A673 (cell line): Measurements from ENCODE around the gene ESR2. TPM values are rescaled to one million over a fixed set of nuclear protein-coding genes. Genes with fewer than 3 reads are reported as not detected.
"Not testable (repeated sequence)": the region's sequence is repeated elsewhere in the genome, so short reads cannot be mapped to it uniquely, and the experiment has no call there.

Experiments
- BruUV-seq: library from RNA; stranded (reverse); fragments of 400-500 nt; replicated peaks from 2 replicates; lab custom pipeline; 2021; lab: Mats Ljungman, UMichigan
- CTCF ChIA-PET: fragments of 300-600 bp; sonication (Branson Sonifier 250); formaldehyde crosslinking; loops from one replicate; lab custom pipeline; 2022; ENCODE audit warnings: antibody characterized with exemption; lab: Charles Lee
- POLR2A ChIA-PET: fragments of 300-600 bp; sonication (Branson Sonifier 250); formaldehyde crosslinking; loops from one replicate; lab custom pipeline; 2022; ENCODE audit warnings: antibody characterized with exemption; ENCODE audit not compliant: low non-redundant PET; lab: Charles Lee
- DNase-seq: peaks from one replicate; pipeline ENCODE4 v3.0.0-alpha.2; 2015; ENCODE audit warnings: low spot score
- H3K27ac ChIP-seq: fragments of 200-600 bp; sonication (generic); 2 replicates; pipeline ENCODE4 v1.5.1; 2016; ENCODE audit warnings: mixed run types, low read depth, mild to moderate bottlenecking, mixed read lengths, antibody characterized with exemption, low read length; ENCODE audit not compliant: poor library complexity, severe bottlenecking
- H3K27me3 ChIP-seq: fragments of 200-600 bp; sonication (generic); replicated peaks from 2 replicates; pipeline ENCODE4 v1.6.1; 2017; ENCODE audit warnings: mixed run types, low read depth, mild to moderate bottlenecking, mixed read lengths, antibody characterized with exemption, low read length; ENCODE audit not compliant: insufficient read depth, poor library complexity
- H3K36me3 ChIP-seq: fragments of 200-600 bp; sonication (generic); 2 replicates; pipeline ENCODE4 v1.6.1; 2016; ENCODE audit warnings: mixed run types, mild to moderate bottlenecking, mixed read lengths, antibody characterized with exemption, low read length; ENCODE audit not compliant: insufficient read depth, poor library complexity, severe bottlenecking
- H3K4me1 ChIP-seq: fragments of 200-600 bp; sonication (generic); 2 replicates; pipeline ENCODE4 v1.6.1; 2017; ENCODE audit warnings: mixed run types, mild to moderate bottlenecking, mixed read lengths, antibody characterized with exemption, low read length; ENCODE audit not compliant: insufficient read depth, poor library complexity, severe bottlenecking
- H3K4me3 ChIP-seq: fragments of 200-600 bp; sonication (generic); 2 replicates; pipeline ENCODE4 v1.5.1; 2016; ENCODE audit warnings: low read depth, mixed run types, mild to moderate bottlenecking, mixed read lengths, low read length; ENCODE audit not compliant: poor library complexity, severe bottlenecking
- H3K9me3 ChIP-seq: fragments of 200-600 bp; sonication (generic); 2 replicates; pipeline ENCODE4 v1.6.1; 2016; ENCODE audit warnings: mixed run types, low read depth, mild to moderate bottlenecking, mixed read lengths, antibody characterized with exemption, low read length; ENCODE audit not compliant: poor library complexity, severe bottlenecking
- EZH2 ChIP-seq: fragments of 200-600 bp; sonication (generic); IDR thresholded peaks from 2 replicates; pipeline ENCODE4 v1.6.1; 2017; ENCODE audit warnings: borderline replicate concordance, low read depth, mild to moderate bottlenecking, mixed read lengths, antibody characterized with exemption, low read length; ENCODE audit not compliant: poor library complexity, severe bottlenecking
- intact Hi-C: fragments of 100-400 bp; cut with micrococcal nuclease; formaldehyde crosslinking; loops from one replicate; pipeline ENCODE4 v1.10.0; 2022; ENCODE audit not compliant: unreplicated experiment
- total RNA-seq: library from RNA; stranded (reverse); gene quantifications from 2 replicates; pipeline ENCODE4 v1.2.3, GENCODE V29; 2021
- TF ChIP-seq, protein P1 (sequence below): fragments of 300-800, 200-600 bp; sonication (generic); conservative IDR thresholded peaks from 2 replicates; pipeline ENCODE4 v1.5.1; 2017; ENCODE audit warnings: low read depth, mild to moderate bottlenecking, antibody characterized with exemption, low read length, moderate library complexity, mixed read lengths

Gene ESR2
- total RNA-seq, 1 experiment from 2014 or later: 0.71 TPM

- no peaks in the 10 kb centered on the region for H3K36me3 ChIP-seq
- ChIA-PET CTCF (no interaction called here), POLR2A (no interaction called here)
- no peak overlapping the region for H3K27ac ChIP-seq
- TF ChIP-seq, protein P1, sequence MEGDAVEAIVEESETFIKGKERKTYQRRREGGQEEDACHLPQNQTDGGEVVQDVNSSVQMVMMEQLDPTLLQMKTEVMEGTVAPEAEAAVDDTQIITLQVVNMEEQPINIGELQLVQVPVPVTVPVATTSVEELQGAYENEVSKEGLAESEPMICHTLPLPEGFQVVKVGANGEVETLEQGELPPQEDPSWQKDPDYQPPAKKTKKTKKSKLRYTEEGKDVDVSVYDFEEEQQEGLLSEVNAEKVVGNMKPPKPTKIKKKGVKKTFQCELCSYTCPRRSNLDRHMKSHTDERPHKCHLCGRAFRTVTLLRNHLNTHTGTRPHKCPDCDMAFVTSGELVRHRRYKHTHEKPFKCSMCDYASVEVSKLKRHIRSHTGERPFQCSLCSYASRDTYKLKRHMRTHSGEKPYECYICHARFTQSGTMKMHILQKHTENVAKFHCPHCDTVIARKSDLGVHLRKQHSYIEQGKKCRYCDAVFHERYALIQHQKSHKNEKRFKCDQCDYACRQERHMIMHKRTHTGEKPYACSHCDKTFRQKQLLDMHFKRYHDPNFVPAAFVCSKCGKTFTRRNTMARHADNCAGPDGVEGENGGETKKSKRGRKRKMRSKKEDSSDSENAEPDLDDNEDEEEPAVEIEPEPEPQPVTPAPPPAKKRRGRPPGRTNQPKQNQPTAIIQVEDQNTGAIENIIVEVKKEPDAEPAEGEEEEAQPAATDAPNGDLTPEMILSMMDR: no peak
- no peak for TF ChIP-seq EZH2
- H3K4me1 ChIP-seq: no peaks in the 10 kb centered on the region
- no peak overlapping the region for H3K4me3 ChIP-seq
- intact Hi-C loops: no loop called here
- H3K9me3 ChIP-seq: no peaks in the 10 kb centered on the region
- DNase-seq: no peak
- no peaks in the 10 kb centered on the region for H3K27me3 ChIP-seq
- no TSS peak for BruUV-seq
These were observed 249.1 kb downstream of the ESR2 start for GRCh38 chr14:64045091-64045490.

- CTCF ChIA-PET, DNase-seq, BruUV-seq, H3K4me1 ChIP-seq, intact Hi-C loops, H3K4me3 ChIP-seq, H3K27ac ChIP-seq, H3K27me3 ChIP-seq, H3K9me3 ChIP-seq, H3K36me3 ChIP-seq, POLR2A ChIA-PET: not testable (repeated sequence)
These were observed 250.9 kb downstream of the ESR2 start for GRCh38 chr14:64043296-64043695.

- Histone ChIP-seq H3K4me1 (no peaks in the 10 kb centered on the region), H3K4me3 (no peak overlapping the region), H3K9me3 (no peaks in the 10 kb centered on the region), H3K36me3 (no peaks in the 10 kb centered on the region), H3K27ac (no peak overlapping the region), H3K27me3 (no peaks in the 10 kb centered on the region)
- no peak for DNase-seq
- intact Hi-C loops: no loop called here
- ChIA-PET CTCF (interaction anchor here (0.6 kb wide), 1 partner anchor 12 kb away, joined by 3 read pairs; no protein-coding TSS in a partner anchor), POLR2A (no interaction called here)
- BruUV-seq: no TSS peak
- TF ChIP-seq, protein P1: peak; percentile 40; the same call in 1 of the 2 replicates
- no peak for TF ChIP-seq EZH2
These were observed 254.1 kb downstream of the ESR2 start for GRCh38 chr14:64040044-64040443.
